Immature natural killer cell (primary cell): ENCODE measurements around the gene LRRC41. TPM values are rescaled to one million over a fixed set of nuclear protein-coding genes. Genes with fewer than 3 reads are reported as not detected.
"Not testable (repeated sequence)": the region's sequence is repeated elsewhere in the genome, so short reads cannot be mapped to it uniquely, and the experiment has no call there.

Experiments used
- DNase-seq, 3 donors: peaks; one replicate each; pipeline ENCODE4 v3.0.0; 2022; ENCODE audit warnings: mixed read lengths in 1 of 3
- H3K27ac Mint-ChIP-seq, 6 donors: one replicate each; pipeline ENCODE4 v1.8.0; 2020; ENCODE audit warnings: mixed read lengths in 6 of 6, mild to moderate bottlenecking in 5 of 6, inconsistent platforms in 4 of 6, moderate library complexity in 3 of 6
- H3K27me3 Mint-ChIP-seq, 3 donors: one replicate each; pipeline ENCODE4 v1.8.0; 2020 to 2021; ENCODE audit warnings: low read depth in 3 of 3, mild to moderate bottlenecking in 3 of 3, mixed read lengths in 3 of 3, moderate library complexity in 3 of 3, inconsistent platforms in 1 of 3
- H3K36me3 Mint-ChIP-seq, 3 donors: one replicate each; pipeline ENCODE4 v1.8.0; 2020; ENCODE audit warnings: mixed read lengths in 3 of 3, inconsistent platforms in 2 of 3, mild to moderate bottlenecking in 2 of 3
- H3K4me1 Mint-ChIP-seq, 2 donors: one replicate each; pipeline ENCODE4 v1.8.0; 2020; ENCODE audit warnings: inconsistent platforms in 2 of 2, mild to moderate bottlenecking in 2 of 2, mixed read lengths in 2 of 2, moderate library complexity in 1 of 2
- H3K4me3 Mint-ChIP-seq, 5 donors: one replicate each; pipeline ENCODE4 v1.8.0; 2020; ENCODE audit warnings: mild to moderate bottlenecking in 5 of 5, mixed read lengths in 5 of 5, inconsistent platforms in 3 of 5, moderate library complexity in 3 of 5
- H3K9me3 Mint-ChIP-seq, 6 donors: one replicate each; pipeline ENCODE4 v1.8.0; 2020; ENCODE audit warnings: mild to moderate bottlenecking in 6 of 6, mixed read lengths in 6 of 6, inconsistent platforms in 4 of 6, moderate library complexity in 3 of 6
- polyA plus RNA-seq, 3 donors: library from polyadenylated mRNA; unstranded; fragments of 300-500 nt; fragmentation: Illumina TruSeq; gene quantifications; one replicate each; pipeline ENCODE4 v1.2.3, GENCODE V29; 2021

LRRC41 gene
- polyA plus RNA-seq, 3 donors from 2014 or later, result 44.2 to 71.6 (median 65.4) TPM

DNA sequence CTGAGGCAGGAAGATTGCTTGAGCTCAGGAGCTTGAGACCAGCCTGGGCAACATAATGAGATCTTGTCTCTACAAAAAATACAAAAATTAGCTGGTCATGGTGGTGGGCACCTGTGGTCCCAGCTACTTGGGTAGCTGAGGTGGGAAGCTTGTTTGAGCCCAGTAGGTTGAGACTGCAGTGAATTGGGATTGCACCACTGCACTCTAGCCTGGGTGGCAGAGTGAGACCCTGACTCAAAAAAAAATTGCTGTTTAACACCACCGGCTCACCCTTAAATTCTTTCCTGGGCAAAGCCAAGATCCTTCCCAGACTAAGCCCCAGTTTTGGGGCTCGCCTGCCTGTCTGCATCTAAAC, 30.6 kb upstream of the LRRC41 start:
- no peaks in the 10 kb centered on the region for H3K9me3 Mint-ChIP-seq
- H3K4me1 Mint-ChIP-seq, result peaks cover 0 to 3% of the 10 kb centered on the region in 2 donors
- no peaks in the 10 kb centered on the region for H3K36me3 Mint-ChIP-seq
- no peak overlapping the region for H3K4me3 Mint-ChIP-seq
- H3K27me3 Mint-ChIP-seq, result peaks cover 0 to 2% (median 2%) of the 10 kb centered on the region in 3 donors
- no peak overlapping the region for H3K27ac Mint-ChIP-seq
- DNase-seq, result no peak

DNA sequence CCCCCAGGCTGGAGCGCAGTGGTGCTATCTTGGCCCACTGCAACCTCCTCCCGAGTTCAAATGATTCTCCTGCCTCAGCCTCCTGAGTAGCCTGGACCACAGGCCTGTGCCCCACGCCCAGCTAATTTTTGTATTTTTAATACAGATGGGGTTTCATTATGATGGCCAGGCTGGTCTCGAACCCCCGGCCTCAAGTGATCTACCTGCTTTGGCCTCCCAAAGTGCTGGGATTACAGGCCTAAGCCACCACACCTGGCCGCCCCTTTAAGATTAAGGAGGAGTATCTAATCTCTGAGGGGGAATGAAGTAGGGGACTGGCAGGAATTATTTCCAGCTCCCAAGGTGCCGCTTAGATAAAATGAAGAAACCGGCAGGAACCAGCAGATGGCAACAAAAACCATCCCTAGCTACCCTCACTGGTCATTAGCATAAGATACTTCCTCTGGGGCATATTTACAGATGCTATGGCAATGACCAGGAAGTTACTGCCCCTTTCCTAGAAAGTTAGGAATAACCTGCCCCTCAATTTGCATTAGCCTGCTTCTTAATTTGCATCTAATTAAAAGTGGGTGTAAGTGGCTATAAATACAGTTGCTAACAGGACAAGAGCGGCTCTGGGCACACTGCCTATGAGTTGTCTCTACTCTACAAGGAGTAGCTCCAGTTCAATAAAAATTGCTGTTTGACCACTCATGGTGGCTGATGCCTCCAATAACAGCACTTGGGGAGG, 30.0 kb upstream of the LRRC41 start:
- no peaks in the 10 kb centered on the region for H3K9me3 Mint-ChIP-seq
- no peaks in the 10 kb centered on the region for H3K36me3 Mint-ChIP-seq
- H3K27me3 Mint-ChIP-seq, result peaks cover 0 to 2% (median 0%) of the 10 kb centered on the region in 3 donors
- H3K27ac Mint-ChIP-seq, result no peak overlapping the region
- no peaks in the 10 kb centered on the region for H3K4me1 Mint-ChIP-seq
- no peak overlapping the region for H3K4me3 Mint-ChIP-seq
- DNase-seq, result no peak

DNA sequence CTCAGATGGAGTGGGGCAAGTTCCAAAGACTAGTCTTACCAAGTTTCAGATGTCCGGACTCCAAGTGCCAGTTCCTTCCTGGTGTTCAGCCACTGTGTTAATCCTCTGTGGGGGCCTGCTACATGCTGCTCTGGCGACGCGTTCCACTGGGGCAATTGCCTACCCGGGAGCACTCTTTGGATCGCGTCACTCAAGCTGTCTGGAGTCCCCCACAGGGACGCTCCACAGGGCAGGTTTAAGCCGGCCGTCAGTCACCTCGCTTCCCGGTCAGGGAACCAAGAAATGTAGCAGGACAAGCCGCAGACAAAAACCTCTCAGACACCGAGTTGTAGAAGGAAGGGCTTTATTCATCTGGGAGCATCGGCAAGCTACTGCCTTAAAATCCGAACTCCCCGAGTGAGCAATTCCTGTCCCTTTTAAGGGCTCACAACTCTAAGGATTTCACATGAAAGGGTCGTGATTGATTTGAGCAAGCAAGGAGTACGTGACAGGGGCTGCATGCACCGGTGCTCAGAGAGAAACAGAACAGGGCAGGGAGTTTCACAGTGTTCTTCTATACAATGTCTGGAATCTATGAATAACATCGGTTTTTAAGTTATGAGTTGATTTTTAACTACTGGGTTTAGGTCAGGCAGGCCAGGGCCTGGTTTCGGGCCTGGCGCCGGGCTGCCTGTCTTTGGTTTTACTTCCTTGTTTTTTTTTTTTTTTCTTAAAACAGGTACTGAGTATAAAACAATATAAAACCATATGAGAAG, 28.5 kb upstream of the LRRC41 start:
- not testable (repeated sequence) for H3K27me3 Mint-ChIP-seq, H3K36me3 Mint-ChIP-seq, DNase-seq, H3K4me1 Mint-ChIP-seq, H3K9me3 Mint-ChIP-seq, H3K27ac Mint-ChIP-seq, H3K4me3 Mint-ChIP-seq

DNA sequence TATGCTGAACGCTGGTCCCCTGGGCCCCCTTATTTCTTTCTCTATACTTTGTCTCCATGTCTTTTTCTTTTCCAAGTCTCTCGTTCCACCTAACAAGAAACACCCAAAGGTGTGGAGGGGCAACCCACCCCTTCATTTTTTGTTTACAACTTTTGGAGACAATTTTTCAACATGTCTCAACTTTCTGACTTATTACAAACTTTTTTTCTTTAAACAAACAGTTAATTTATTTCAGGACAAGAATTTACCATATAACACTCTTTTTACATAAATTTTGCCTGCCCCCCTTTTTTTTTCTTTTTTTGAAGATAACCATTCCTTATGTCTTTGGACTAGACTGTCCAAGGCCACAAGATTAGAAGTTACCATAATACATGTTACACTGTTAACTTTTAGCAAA, 27.0 kb upstream of the LRRC41 start:
- not testable (repeated sequence) for H3K9me3 Mint-ChIP-seq, H3K36me3 Mint-ChIP-seq, H3K27me3 Mint-ChIP-seq, H3K27ac Mint-ChIP-seq, DNase-seq, H3K4me1 Mint-ChIP-seq, H3K4me3 Mint-ChIP-seq

DNA sequence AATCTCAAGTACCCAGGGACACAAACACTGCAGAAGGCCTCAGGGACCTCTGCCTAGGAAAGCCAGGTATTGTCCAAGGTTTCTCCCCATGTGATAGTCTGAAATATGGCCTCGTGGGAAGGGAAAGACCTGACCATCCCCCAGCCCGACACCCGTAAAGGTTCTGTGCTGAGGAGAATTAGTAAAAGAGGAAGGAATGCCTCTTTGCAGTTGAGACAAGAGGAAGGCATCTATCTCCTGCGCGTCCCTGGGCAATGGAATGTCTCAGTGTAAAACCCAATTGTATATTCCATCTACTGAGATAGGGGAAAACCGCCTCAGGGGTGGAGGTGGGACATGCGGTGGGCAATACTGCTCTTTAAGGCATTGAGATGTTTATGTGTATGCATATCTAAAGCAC, 26.4 kb upstream of the LRRC41 start:
- H3K4me3 Mint-ChIP-seq, H3K36me3 Mint-ChIP-seq, H3K4me1 Mint-ChIP-seq, DNase-seq, H3K9me3 Mint-ChIP-seq, H3K27me3 Mint-ChIP-seq, H3K27ac Mint-ChIP-seq: not testable (repeated sequence)

DNA sequence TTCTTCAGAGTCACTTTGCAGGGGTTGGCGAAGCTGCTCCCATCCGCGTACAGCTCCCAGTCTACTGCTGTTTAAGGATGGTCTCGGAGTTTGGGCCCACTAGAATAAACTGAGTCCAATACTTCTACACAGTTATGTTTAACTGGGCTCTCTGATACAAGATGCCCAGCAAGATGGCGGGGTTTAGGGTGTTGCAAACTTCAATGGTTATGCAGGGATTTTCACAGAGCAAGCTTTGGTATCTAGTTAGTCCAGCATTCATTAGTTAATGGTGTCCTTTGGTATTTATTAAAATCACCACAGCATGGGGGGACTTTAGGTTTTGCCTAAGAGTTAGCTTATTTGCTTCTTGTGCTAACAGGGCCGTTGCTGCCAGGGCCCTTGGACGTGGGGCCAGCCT, 24.8 kb upstream of the LRRC41 start:
- not testable (repeated sequence) for DNase-seq, H3K27ac Mint-ChIP-seq, H3K4me1 Mint-ChIP-seq, H3K27me3 Mint-ChIP-seq, H3K9me3 Mint-ChIP-seq, H3K36me3 Mint-ChIP-seq, H3K4me3 Mint-ChIP-seq

DNA sequence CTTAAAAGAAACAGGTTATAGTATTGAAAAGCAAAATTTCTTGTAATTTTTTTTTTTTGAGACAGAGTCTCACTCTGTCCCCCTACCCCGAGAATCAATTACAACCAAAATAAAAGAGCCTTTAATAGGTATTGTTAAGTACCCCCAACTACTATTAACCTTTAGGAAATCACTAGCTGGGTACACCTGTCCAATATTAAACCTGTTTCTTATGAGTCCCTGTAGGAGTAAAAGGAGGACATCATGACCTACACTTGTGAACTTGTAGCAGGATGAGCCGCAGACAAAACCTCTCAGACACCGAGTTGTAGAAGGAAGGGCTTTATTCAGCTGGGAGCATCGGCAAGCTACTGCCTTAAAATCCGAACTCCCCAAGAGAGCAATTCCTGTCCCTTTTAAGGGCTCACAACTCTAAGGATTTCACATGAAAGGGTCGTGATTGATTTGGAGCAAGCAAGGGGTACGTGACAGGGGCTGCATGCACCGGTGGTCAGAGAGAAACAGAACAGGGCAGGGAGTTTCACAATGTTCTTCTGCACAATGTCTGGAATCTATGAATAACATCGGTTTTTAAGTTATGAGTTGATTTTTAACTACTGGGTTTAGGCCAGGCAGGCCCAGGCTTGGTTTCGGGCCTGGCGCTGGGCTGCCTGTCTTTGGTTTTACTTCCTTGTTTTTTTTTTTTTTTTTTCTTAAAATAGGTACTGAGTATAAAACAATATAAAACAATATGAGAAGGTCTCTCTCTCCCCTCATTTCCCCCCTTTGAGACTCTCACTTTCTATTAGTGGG, 22.1 kb upstream of the LRRC41 start:
- H3K27ac Mint-ChIP-seq, DNase-seq, H3K4me1 Mint-ChIP-seq, H3K36me3 Mint-ChIP-seq, H3K27me3 Mint-ChIP-seq, H3K4me3 Mint-ChIP-seq, H3K9me3 Mint-ChIP-seq: not testable (repeated sequence)

DNA sequence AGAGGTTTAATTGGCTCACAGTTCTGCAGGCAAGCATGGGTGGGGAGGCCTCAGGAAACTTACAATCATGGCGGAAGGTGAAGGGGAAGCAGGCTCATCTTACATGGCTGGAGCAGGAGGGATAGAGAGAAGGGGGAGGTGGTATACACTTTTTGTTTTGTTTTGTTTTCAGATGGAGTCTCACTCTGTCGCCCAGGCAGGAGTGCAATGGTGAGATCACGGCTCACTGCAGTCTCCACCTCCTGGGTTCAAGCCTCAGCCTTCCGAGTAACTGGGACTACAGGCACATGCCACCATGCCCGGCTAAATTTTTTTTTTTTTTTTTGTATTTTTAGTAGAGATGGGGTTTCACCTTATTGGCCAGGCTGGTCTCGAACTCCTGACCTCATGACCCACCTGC, 18.8 kb upstream of the LRRC41 start:
- H3K27me3 Mint-ChIP-seq, H3K27ac Mint-ChIP-seq: not testable (repeated sequence)

DNA sequence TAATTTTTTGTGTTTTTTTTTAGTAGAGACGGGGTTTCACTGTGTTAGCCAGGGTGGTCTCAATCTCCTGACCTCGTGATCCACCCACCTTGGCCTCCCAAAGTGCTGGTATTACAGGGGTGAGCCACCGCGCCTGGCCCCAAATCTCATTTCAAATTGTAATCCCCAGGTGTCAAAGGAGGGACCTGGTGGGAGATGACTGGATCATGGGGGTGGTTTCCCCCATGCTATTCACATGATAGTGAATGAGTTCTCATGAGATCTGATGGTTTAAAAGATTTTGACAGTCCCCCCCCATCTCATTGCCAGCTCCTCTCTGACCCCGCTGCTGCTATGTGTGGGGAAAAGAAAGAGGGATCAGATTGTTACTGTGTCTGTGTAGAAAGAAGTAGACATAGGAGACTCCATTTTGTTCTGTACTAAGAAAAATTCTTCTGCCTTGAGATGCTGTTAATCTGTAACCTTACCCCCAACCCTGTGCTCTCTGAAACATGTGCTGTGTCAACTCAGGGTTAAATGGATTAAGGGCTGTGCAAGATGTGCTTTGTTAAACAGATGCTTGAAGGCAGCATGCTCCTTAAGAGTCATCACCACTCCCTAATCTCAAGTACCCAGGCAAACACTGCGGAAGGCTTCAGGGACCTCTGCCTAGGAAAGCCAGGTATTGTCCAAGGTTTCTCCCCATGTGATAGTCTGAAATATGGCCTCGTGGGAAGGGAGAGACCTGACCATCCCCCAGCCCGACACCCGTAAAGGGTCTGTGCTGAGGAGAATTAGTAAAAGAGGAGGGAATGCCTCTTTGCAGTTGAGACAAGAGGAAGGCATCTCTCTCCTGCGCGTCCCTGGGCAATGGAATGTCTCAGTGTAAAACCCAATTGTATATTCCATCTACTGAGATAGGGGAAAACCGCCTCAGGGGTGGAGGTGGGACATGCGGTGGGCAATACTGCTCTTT, 16.8 kb upstream of the LRRC41 start:
- H3K27me3 Mint-ChIP-seq, H3K4me1 Mint-ChIP-seq, H3K4me3 Mint-ChIP-seq, H3K27ac Mint-ChIP-seq, DNase-seq, H3K9me3 Mint-ChIP-seq: not testable (repeated sequence)
- peaks cover 0 to 11% (median 9%) of the 10 kb centered on the region in 3 donors for H3K36me3 Mint-ChIP-seq

More for the DNA sequence above, 18.8 kb upstream of the LRRC41 start:
- H3K9me3 Mint-ChIP-seq, H3K4me1 Mint-ChIP-seq, H3K4me3 Mint-ChIP-seq, DNase-seq, H3K36me3 Mint-ChIP-seq: not testable (repeated sequence)

DNA sequence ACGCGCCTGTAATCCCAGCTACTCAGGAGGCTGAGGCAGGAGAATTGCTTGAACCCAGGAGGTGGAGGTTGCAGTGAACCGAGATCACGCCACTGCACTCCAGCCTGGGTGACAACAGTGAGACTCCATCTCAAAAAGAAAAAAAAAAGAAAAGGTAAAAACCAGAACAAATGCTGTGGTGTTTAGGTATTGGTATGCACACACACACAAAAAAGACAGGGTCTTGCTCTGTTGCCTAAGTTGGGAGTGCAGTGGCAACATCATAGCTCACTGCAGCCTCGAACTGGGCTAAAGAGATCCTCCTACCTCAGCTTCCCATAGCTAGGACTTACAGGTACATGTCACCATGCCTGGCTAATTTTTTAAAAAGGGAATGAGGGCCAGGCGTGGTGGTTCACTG, 15.9 kb upstream of the LRRC41 start:
- peaks cover 4 to 16% (median 9%) of the 10 kb centered on the region in 3 donors for H3K36me3 Mint-ChIP-seq
- DNase-seq, H3K4me1 Mint-ChIP-seq, H3K27ac Mint-ChIP-seq, H3K4me3 Mint-ChIP-seq, H3K27me3 Mint-ChIP-seq, H3K9me3 Mint-ChIP-seq: not testable (repeated sequence)

DNA sequence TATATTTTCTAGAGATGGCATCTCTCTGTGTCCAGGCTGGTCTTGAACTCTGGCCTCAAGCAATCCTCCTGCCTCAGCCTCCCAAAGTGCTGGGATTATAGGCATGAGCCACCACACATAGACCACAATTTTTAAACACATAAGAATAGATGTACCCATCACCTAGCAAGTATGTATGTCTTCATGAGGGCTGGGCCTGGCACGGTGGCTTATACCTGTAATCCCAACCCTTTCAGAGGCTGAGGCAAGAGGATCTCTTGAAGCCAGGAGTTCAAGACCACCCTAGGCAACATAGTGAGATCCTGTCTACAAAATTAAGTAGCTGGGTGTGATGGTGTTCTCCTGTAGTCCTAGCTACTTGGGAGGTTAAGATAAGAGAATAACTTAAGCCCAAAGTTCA, 13.9 kb upstream of the LRRC41 start:
- no peaks in the 10 kb centered on the region for H3K4me1 Mint-ChIP-seq
- H3K36me3 Mint-ChIP-seq, result peaks cover 10 to 25% (median 12%) of the 10 kb centered on the region in 3 donors
- no peak overlapping the region for H3K4me3 Mint-ChIP-seq
- no peak for DNase-seq
- H3K9me3 Mint-ChIP-seq, result no peaks in the 10 kb centered on the region
- H3K27ac Mint-ChIP-seq, result peak overlapping the region in 2 of 6 donors; percentile 35 to 45
- peaks cover 0 to 2% (median 0%) of the 10 kb centered on the region in 3 donors for H3K27me3 Mint-ChIP-seq

DNA sequence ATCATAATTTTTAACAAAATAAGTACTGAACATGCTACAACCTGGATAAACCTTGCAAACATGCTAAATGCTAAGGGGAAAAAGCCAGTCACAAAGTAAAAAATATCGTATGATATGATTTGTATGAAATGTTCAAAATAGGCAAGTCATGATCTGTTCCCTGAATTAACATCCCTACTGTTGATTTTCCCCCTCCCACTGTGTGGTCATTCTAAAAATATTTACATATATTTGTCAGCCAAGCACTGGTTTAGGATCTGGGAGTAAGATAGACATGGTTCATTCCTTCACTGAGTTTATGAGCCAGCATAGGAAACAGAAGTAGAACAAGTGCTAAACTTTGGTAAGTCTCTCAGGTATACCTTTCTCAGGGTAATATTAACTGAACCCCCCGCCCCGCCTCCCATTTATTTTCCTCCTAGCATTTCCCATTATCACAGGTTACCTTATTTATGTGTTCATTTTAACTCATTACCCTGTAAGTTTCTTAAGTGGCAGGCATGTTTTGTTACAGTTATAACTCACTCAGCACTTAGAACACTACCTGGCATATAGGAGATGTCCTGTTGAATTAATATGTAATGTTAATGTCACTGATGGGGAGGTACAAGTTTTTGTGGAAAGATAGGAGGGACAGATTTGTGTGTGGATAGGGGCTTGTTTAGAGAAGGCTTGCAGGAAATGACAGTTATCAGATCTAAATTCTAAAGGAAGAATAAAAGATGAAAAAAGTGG, 12.4 kb upstream of the LRRC41 start:
- no peak for DNase-seq
- H3K36me3 Mint-ChIP-seq, result peaks cover 10 to 29% (median 12%) of the 10 kb centered on the region in 3 donors
- H3K9me3 Mint-ChIP-seq, result no peaks in the 10 kb centered on the region
- H3K4me1 Mint-ChIP-seq, result no peaks in the 10 kb centered on the region
- H3K27ac Mint-ChIP-seq, result peak overlapping the region in 2 of 6 donors; percentile 14 to 38
- H3K27me3 Mint-ChIP-seq, result peaks cover 0 to 2% (median 0%) of the 10 kb centered on the region in 3 donors
- no peak overlapping the region for H3K4me3 Mint-ChIP-seq

DNA sequence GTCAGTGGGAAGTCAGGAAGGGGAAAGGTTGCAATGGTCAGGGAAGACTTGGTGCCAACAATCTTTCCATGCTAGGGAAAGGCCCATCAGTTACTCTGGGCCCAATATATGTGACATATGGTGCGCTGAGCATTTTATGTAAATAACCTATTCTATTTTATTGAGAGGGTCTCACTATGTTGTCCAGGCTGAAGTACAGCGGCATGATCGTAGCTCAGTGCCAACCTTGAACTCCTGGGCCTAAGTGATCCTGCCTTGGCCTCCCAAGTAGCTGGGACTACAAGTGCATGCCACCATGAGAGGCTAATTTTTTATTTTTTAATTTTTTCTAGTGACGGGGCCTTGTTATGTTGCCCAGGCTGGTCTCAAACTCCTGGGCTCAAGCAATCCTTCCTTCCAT, 6.9 kb upstream of the LRRC41 start:
- Mint-ChIP-seq H3K36me3 (peaks cover 9 to 31% (median 17%) of the 10 kb centered on the region in 3 donors), H3K4me3 (no peak overlapping the region), H3K9me3 (no peaks in the 10 kb centered on the region), H3K4me1 (peaks cover 12 to 26% of the 10 kb centered on the region in 2 donors), H3K27me3 (peaks cover 0 to 2% (median 0%) of the 10 kb centered on the region in 3 donors), H3K27ac (no peak overlapping the region)
- DNase-seq, result no peak
